Activated CD4-positive, CD25-positive, alpha-beta regulatory T cell treated with anti-CD3 and anti-CD28 coated beads, Interleukin-2, amount 50 U/mL, for 24 hours (primary cell): Measurements from ENCODE around the gene EDIL3.
"Not testable (repeated sequence)": the region's sequence is repeated elsewhere in the genome, so short reads cannot be mapped to it uniquely, and the experiment has no call there.

Experiments
- ATAC-seq, 2 donors: fragments of 150-1000 bp; cut with Tn5 transposase; one replicate each; pipeline ENCODE4 v1.10.0; 2021; ENCODE audit warnings: mild to moderate bottlenecking in 1 of 2, moderate library complexity in 1 of 2

Gene EDIL3

GRCh38 chr5:84160650-84161049 is 224.0 kb downstream of the EDIL3 start:
- not testable (repeated sequence) for ATAC-seq

GRCh38 chr5:84149094-84149493 is 235.6 kb downstream of the EDIL3 start:
- ATAC-seq: no peak

- no peak for ATAC-seq
Measured at GRCh38 chr5:84148651-84149050, 236.0 kb downstream of the EDIL3 start.

GRCh38 chr5:84137541-84137940 is 247.1 kb downstream of the EDIL3 start:
- no peak for ATAC-seq

- no peak for ATAC-seq
Measured at GRCh38 chr5:84131372-84131771, 253.3 kb downstream of the EDIL3 start.

- ATAC-seq: no peak
Measured at GRCh38 chr5:84130006-84130580, 254.6 kb downstream of the EDIL3 start.

- no peak for ATAC-seq
Measured at GRCh38 chr5:84125216-84125615, 259.5 kb downstream of the EDIL3 start.

- no peak for ATAC-seq
Measured at GRCh38 chr5:84119252-84119651, 265.4 kb downstream of the EDIL3 start.

GRCh38 chr5:84118551-84118950 is 266.1 kb downstream of the EDIL3 start:
- no peak for ATAC-seq

GRCh38 chr5:84115727-84116126 is 269.0 kb downstream of the EDIL3 start:
- no peak for ATAC-seq

GRCh38 chr5:84113246-84114105 is 271.2 kb downstream of the EDIL3 start:
- no peak for ATAC-seq

GRCh38 chr5:84092738-84093137 is 291.9 kb downstream of the EDIL3 start:
- no peak for ATAC-seq

- no peak for ATAC-seq
Measured at GRCh38 chr5:84091127-84091799, 293.4 kb downstream of the EDIL3 start.

- ATAC-seq: no peak
Measured at GRCh38 chr5:84088996-84089395, 295.7 kb downstream of the EDIL3 start.

GRCh38 chr5:84086511-84086910 is 298.2 kb downstream of the EDIL3 start:
- no peak for ATAC-seq

- no peak for ATAC-seq
Measured at GRCh38 chr5:84085387-84086041, 299.2 kb downstream of the EDIL3 start.

GRCh38 chr5:84080908-84081307 is 303.8 kb downstream of the EDIL3 start:
- ATAC-seq: no peak

GRCh38 chr5:84072339-84072738 is 312.3 kb downstream of the EDIL3 start:
- ATAC-seq: no peak

- no peak for ATAC-seq
Measured at GRCh38 chr5:84069608-84070179, 315.0 kb downstream of the EDIL3 start.

GRCh38 chr5:84063041-84063440 is 321.6 kb downstream of the EDIL3 start:
- ATAC-seq: no peak

GRCh38 chr5:84059672-84060071 is 325.0 kb downstream of the EDIL3 start:
- ATAC-seq: no peak

GRCh38 chr5:84058561-84058960 is 326.1 kb downstream of the EDIL3 start:
- no peak for ATAC-seq

GRCh38 chr5:84057211-84057610 is 327.5 kb downstream of the EDIL3 start:
- no peak for ATAC-seq
